ENCODE measurements around the gene RNLS. TPM values are rescaled to one million over a fixed set of nuclear protein-coding genes. Genes with fewer than 3 reads are reported as not detected.

RNLS gene
- polyA plus RNA-seq, 1 experiment, result 6.1 TPM

GRCh38 chr10:88555190-88555908 is 27.8 kb downstream of the RNLS start:
- Histone ChIP-seq H3K27me3 (ENCODE audit: control insufficient read depth, insufficient read depth, low read length) (no peaks in the 10 kb centered on the region), H3K9me3 (ENCODE audit: control insufficient read depth, insufficient read depth, low read length) (peaks cover 2% of the 10 kb centered on the region; the same call in 1 of the 2 replicates), H3K4me3 (ENCODE audit: low read depth, low read length) (no peak overlapping the region), H3K27ac (ENCODE audit: low read depth, low read length) (no peak overlapping the region)
- no peak for DNase-seq (ENCODE audit: low read depth, low spot score)
- ChIA-PET CTCF (no interaction called here), POLR2A (no interaction called here)
- TF ChIP-seq CTCF (IDR thresholded peaks at IDR 0.05; ENCODE audit: low read depth, low read length), result no peak

- peak; percentile 85 for TF ChIP-seq CTCF (IDR thresholded peaks at IDR 0.05; ENCODE audit: low read depth, low read length)
- POLR2A ChIA-PET, result interaction anchor here (1.0 kb wide), 1 partner anchor 691 kb away, joined by 3 read pairs; no protein-coding TSS in a partner anchor
- Histone ChIP-seq H3K27ac (ENCODE audit: low read depth, low read length) (no peak overlapping the region), H3K27me3 (ENCODE audit: control insufficient read depth, insufficient read depth, low read length) (no peaks in the 10 kb centered on the region), H3K9me3 (ENCODE audit: control insufficient read depth, insufficient read depth, low read length) (peaks cover 2% of the 10 kb centered on the region; the same call in 1 of the 2 replicates), H3K4me3 (ENCODE audit: low read depth, low read length) (no peak overlapping the region)
- DNase-seq (ENCODE audit: low read depth, low spot score), result peak; percentile 61
- CTCF ChIA-PET, result interaction anchor here (0.6 to 2.7 kb wide), 19 partner anchors 9 to 928 kb away, joined by 3 to 18 read pairs (median 4); partner anchors contain the start of gene RNLS
These were observed 29.9 kb downstream of the RNLS start for GRCh38 chr10:88553116-88553752.

- Histone ChIP-seq H3K27ac (ENCODE audit: low read depth, low read length) (no peak overlapping the region), H3K9me3 (ENCODE audit: control insufficient read depth, insufficient read depth, low read length) (peaks cover 2% of the 10 kb centered on the region; the same call in 1 of the 2 replicates), H3K4me3 (ENCODE audit: low read depth, low read length) (no peak overlapping the region), H3K27me3 (ENCODE audit: control insufficient read depth, insufficient read depth, low read length) (no peaks in the 10 kb centered on the region)
- TF ChIP-seq CTCF (IDR thresholded peaks at IDR 0.05; ENCODE audit: low read depth, low read length), result no peak
- POLR2A ChIA-PET, result no interaction called here
- CTCF ChIA-PET, result interaction anchor here (1.3 to 2.7 kb wide), 4 partner anchors 14 to 701 kb away, joined by 3 to 18 read pairs (median 4); no protein-coding TSS in a partner anchor
- no peak for DNase-seq (ENCODE audit: low read depth, low spot score)
These were observed 31.9 kb downstream of the RNLS start for GRCh38 chr10:88551246-88551645.

- H3K27ac ChIP-seq (ENCODE audit: low read depth, low read length), result no peak overlapping the region
- DNase-seq (ENCODE audit: low read depth, low spot score), result no peak
- H3K27me3 ChIP-seq (ENCODE audit: control insufficient read depth, insufficient read depth, low read length), result no peaks in the 10 kb centered on the region
- no peaks in the 10 kb centered on the region for H3K9me3 ChIP-seq (ENCODE audit: control insufficient read depth, insufficient read depth, low read length)
- no peak overlapping the region for H3K4me3 ChIP-seq (ENCODE audit: low read depth, low read length)
- ChIA-PET POLR2A (no interaction called here), CTCF (no interaction called here)
- no peak for TF ChIP-seq CTCF (IDR thresholded peaks at IDR 0.05; ENCODE audit: low read depth, low read length)
These were observed 36.6 kb downstream of the RNLS start for GRCh38 chr10:88546497-88546896.

DNA sequence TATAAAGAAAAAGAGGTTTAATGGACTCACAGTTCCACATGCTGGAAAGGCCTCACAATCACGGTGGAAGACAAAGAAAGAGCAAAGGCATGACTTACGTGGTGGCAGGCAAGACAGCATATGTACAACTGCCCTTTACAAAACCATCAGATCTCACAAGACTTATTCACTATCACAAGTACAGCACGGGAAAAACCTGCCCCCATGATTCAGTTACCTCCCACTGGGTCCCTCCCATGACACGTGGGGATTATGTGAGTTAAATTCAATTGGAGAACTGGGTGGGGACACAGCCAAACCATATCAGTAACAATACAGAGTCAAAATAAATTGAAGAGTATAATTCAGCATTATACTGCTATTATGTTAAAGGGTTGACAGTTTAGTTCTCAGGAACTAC is 37.8 kb downstream of the RNLS start:
- H3K4me3 ChIP-seq (ENCODE audit: low read depth, low read length), result no peak overlapping the region
- no peaks in the 10 kb centered on the region for H3K27me3 ChIP-seq (ENCODE audit: control insufficient read depth, insufficient read depth, low read length)
- DNase-seq (ENCODE audit: low read depth, low spot score), result no peak
- POLR2A ChIA-PET, result interaction anchor here (0.6 kb wide), 1 partner anchor 52 kb away, joined by 3 read pairs; no protein-coding TSS in a partner anchor
- CTCF ChIA-PET, result interaction anchor here (1.4 kb wide), 1 partner anchor 8 kb away, joined by 4 read pairs; no protein-coding TSS in a partner anchor
- no peaks in the 10 kb centered on the region for H3K9me3 ChIP-seq (ENCODE audit: control insufficient read depth, insufficient read depth, low read length)
- no peak for TF ChIP-seq CTCF (IDR thresholded peaks at IDR 0.05; ENCODE audit: low read depth, low read length)
- no peak overlapping the region for H3K27ac ChIP-seq (ENCODE audit: low read depth, low read length)
